ENCODE measurements around the gene P2RX7. TPM values are rescaled to one million over a fixed set of nuclear protein-coding genes. Genes with fewer than 3 reads are reported as not detected.

P2RX7 gene
- total and polyA plus RNA-seq, 9 donors, result 0.78 to 2.5 (median 1.3) TPM

- Histone ChIP-seq H3K27ac (ENCODE audit: low read length) (no peak overlapping the region), H3K36me3 (ENCODE audit: control insufficient read depth, insufficient read depth, low read length) (no peaks in the 10 kb centered on the region), H3K4me1 (ENCODE audit: control insufficient read depth, insufficient read depth, low read length) (no peaks in the 10 kb centered on the region), H3K27me3 (ENCODE audit: control insufficient read depth, insufficient read depth, low read length) (peaks cover 8% of the 10 kb centered on the region), H3K9me3 (replicated peaks; ENCODE audit: control insufficient read depth, low read depth, low read length) (no peaks in the 10 kb centered on the region), H3K4me3 (ENCODE audit: low read length) (no peak overlapping the region)
- WGBS (ENCODE audit: insufficient coverage), result 86% methylated on average over 6 of the region's 8 CpGs
- DNase-seq, result no peak
Observed at GRCh38 chr12:121120989-121121755, 11.5 kb upstream of the P2RX7 start.

GRCh38 chr12:121121805-121122204 lies 10.9 kb upstream of the P2RX7 start:
- WGBS (ENCODE audit: insufficient coverage), result 78% methylated on average over 4 of the region's 4 CpGs
- no peak overlapping the region for H3K4me3 ChIP-seq (ENCODE audit: low read length)
- peaks cover 8% of the 10 kb centered on the region for H3K27me3 ChIP-seq (ENCODE audit: control insufficient read depth, insufficient read depth, low read length)
- H3K4me1 ChIP-seq (ENCODE audit: control insufficient read depth, insufficient read depth, low read length), result no peaks in the 10 kb centered on the region
- no peak overlapping the region for H3K27ac ChIP-seq (ENCODE audit: low read length)
- no peaks in the 10 kb centered on the region for H3K9me3 ChIP-seq (replicated peaks; ENCODE audit: control insufficient read depth, low read depth, low read length)
- no peaks in the 10 kb centered on the region for H3K36me3 ChIP-seq (ENCODE audit: control insufficient read depth, insufficient read depth, low read length)
- no peak for DNase-seq

- Histone ChIP-seq H3K9me3 (replicated peaks; ENCODE audit: control insufficient read depth, low read depth, low read length) (no peaks in the 10 kb centered on the region), H3K27ac (ENCODE audit: low read length) (no peak overlapping the region), H3K27me3 (ENCODE audit: control insufficient read depth, insufficient read depth, low read length) (peaks cover 8% of the 10 kb centered on the region), H3K4me1 (ENCODE audit: control insufficient read depth, insufficient read depth, low read length) (peaks cover 4% of the 10 kb centered on the region), H3K4me3 (ENCODE audit: low read length) (no peak overlapping the region), H3K36me3 (ENCODE audit: control insufficient read depth, insufficient read depth, low read length) (no peaks in the 10 kb centered on the region)
- 93% methylated on average over 1 of the region's 2 CpGs for WGBS (ENCODE audit: insufficient coverage)
- DNase-seq, result no peak
Observed at GRCh38 chr12:121123488-121123887, 9.2 kb upstream of the P2RX7 start.

GRCh38 chr12:121124402-121125109 lies 8.1 kb upstream of the P2RX7 start:
- Histone ChIP-seq H3K27me3 (ENCODE audit: control insufficient read depth, insufficient read depth, low read length) (peaks cover 6% of the 10 kb centered on the region), H3K9me3 (replicated peaks; ENCODE audit: control insufficient read depth, low read depth, low read length) (no peaks in the 10 kb centered on the region), H3K36me3 (ENCODE audit: control insufficient read depth, insufficient read depth, low read length) (no peaks in the 10 kb centered on the region), H3K4me1 (ENCODE audit: control insufficient read depth, insufficient read depth, low read length) (peaks cover 10% of the 10 kb centered on the region), H3K27ac (ENCODE audit: low read length) (no peak overlapping the region), H3K4me3 (ENCODE audit: low read length) (no peak overlapping the region)
- peak; percentile 20 for DNase-seq
- 87% methylated on average over 2 of the region's 4 CpGs for WGBS (ENCODE audit: insufficient coverage)

- no peaks in the 10 kb centered on the region for H3K36me3 ChIP-seq (ENCODE audit: control insufficient read depth, insufficient read depth, low read length)
- H3K9me3 ChIP-seq (replicated peaks; ENCODE audit: control insufficient read depth, low read depth, low read length), result no peaks in the 10 kb centered on the region
- WGBS (ENCODE audit: insufficient coverage), result 67% methylated on average over 1 of the region's 3 CpGs
- peaks cover 12% of the 10 kb centered on the region for H3K4me1 ChIP-seq (ENCODE audit: control insufficient read depth, insufficient read depth, low read length)
- no peak overlapping the region for H3K27ac ChIP-seq (ENCODE audit: low read length)
- no peaks in the 10 kb centered on the region for H3K27me3 ChIP-seq (ENCODE audit: control insufficient read depth, insufficient read depth, low read length)
- H3K4me3 ChIP-seq (ENCODE audit: low read length), result no peak overlapping the region
- DNase-seq, result no peak
Observed at GRCh38 chr12:121127501-121127900, 5.2 kb upstream of the P2RX7 start.

GRCh38 chr12:121128908-121129810 lies 3.5 kb upstream of the P2RX7 start:
- Histone ChIP-seq H3K36me3 (ENCODE audit: control insufficient read depth, insufficient read depth, low read length) (no peaks in the 10 kb centered on the region), H3K27me3 (ENCODE audit: control insufficient read depth, insufficient read depth, low read length) (no peaks in the 10 kb centered on the region), H3K9me3 (replicated peaks; ENCODE audit: control insufficient read depth, low read depth, low read length) (no peaks in the 10 kb centered on the region), H3K27ac (ENCODE audit: low read length) (peak overlapping the region; percentile 74), H3K4me3 (ENCODE audit: low read length) (no peak overlapping the region), H3K4me1 (ENCODE audit: control insufficient read depth, insufficient read depth, low read length) (peaks cover 22% of the 10 kb centered on the region)
- 29% methylated on average over 6 of the region's 11 CpGs for WGBS (ENCODE audit: insufficient coverage)
- DNase-seq, result peak; percentile 84

- H3K27ac ChIP-seq (ENCODE audit: low read length), result peak overlapping the region; percentile 74
- H3K36me3 ChIP-seq (ENCODE audit: control insufficient read depth, insufficient read depth, low read length), result no peaks in the 10 kb centered on the region
- no peaks in the 10 kb centered on the region for H3K9me3 ChIP-seq (replicated peaks; ENCODE audit: control insufficient read depth, low read depth, low read length)
- DNase-seq, result no peak
- peaks cover 22% of the 10 kb centered on the region for H3K4me1 ChIP-seq (ENCODE audit: control insufficient read depth, insufficient read depth, low read length)
- no peaks in the 10 kb centered on the region for H3K27me3 ChIP-seq (ENCODE audit: control insufficient read depth, insufficient read depth, low read length)
- H3K4me3 ChIP-seq (ENCODE audit: low read length), result no peak overlapping the region
- WGBS (ENCODE audit: insufficient coverage), result no CpG with 5 or more reads among the region's 4 CpGs
Observed at GRCh38 chr12:121129811-121130147, 2.9 kb upstream of the P2RX7 start.

GRCh38 chr12:121130866-121131373 lies 1.8 kb upstream of the P2RX7 start:
- Histone ChIP-seq H3K27me3 (ENCODE audit: control insufficient read depth, insufficient read depth, low read length) (no peaks in the 10 kb centered on the region), H3K9me3 (replicated peaks; ENCODE audit: control insufficient read depth, low read depth, low read length) (no peaks in the 10 kb centered on the region), H3K4me1 (ENCODE audit: control insufficient read depth, insufficient read depth, low read length) (peaks cover 22% of the 10 kb centered on the region), H3K27ac (ENCODE audit: low read length) (no peak overlapping the region), H3K36me3 (ENCODE audit: control insufficient read depth, insufficient read depth, low read length) (no peaks in the 10 kb centered on the region), H3K4me3 (ENCODE audit: low read length) (no peak overlapping the region)
- 64% methylated on average over 4 of the region's 6 CpGs for WGBS (ENCODE audit: insufficient coverage)
- DNase-seq, result no peak

GRCh38 chr12:121131941-121132341 lies 735 bp upstream of the P2RX7 start:
- Histone ChIP-seq H3K27me3 (ENCODE audit: control insufficient read depth, insufficient read depth, low read length) (no peaks in the 10 kb centered on the region), H3K27ac (ENCODE audit: low read length) (no peak overlapping the region), H3K4me3 (ENCODE audit: low read length) (no peak overlapping the region), H3K9me3 (replicated peaks; ENCODE audit: control insufficient read depth, low read depth, low read length) (no peaks in the 10 kb centered on the region), H3K36me3 (ENCODE audit: control insufficient read depth, insufficient read depth, low read length) (no peaks in the 10 kb centered on the region), H3K4me1 (ENCODE audit: control insufficient read depth, insufficient read depth, low read length) (peaks cover 22% of the 10 kb centered on the region)
- no CpG with 5 or more reads among the region's 4 CpGs for WGBS (ENCODE audit: insufficient coverage)
- DNase-seq, result no peak

- no peaks in the 10 kb centered on the region for H3K27me3 ChIP-seq (ENCODE audit: control insufficient read depth, insufficient read depth, low read length)
- no peaks in the 10 kb centered on the region for H3K36me3 ChIP-seq (ENCODE audit: control insufficient read depth, insufficient read depth, low read length)
- no peak overlapping the region for H3K4me3 ChIP-seq (ENCODE audit: low read length)
- peaks cover 15% of the 10 kb centered on the region for H3K4me1 ChIP-seq (ENCODE audit: control insufficient read depth, insufficient read depth, low read length)
- no peaks in the 10 kb centered on the region for H3K9me3 ChIP-seq (replicated peaks; ENCODE audit: control insufficient read depth, low read depth, low read length)
- H3K27ac ChIP-seq (ENCODE audit: low read length), result no peak overlapping the region
- no peak for DNase-seq
- WGBS (ENCODE audit: insufficient coverage), result 92% methylated on average over 4 of the region's 7 CpGs
Observed at GRCh38 chr12:121133838-121134237, 1.2 kb downstream of the P2RX7 start.

Data from muscle of leg (tissue), 11 donors.